NCI-H226 (cell line): ENCODE measurements around the gene GPR153.
A peak's percentile ranks its signal among the peaks of the same experiment; 100 is the strongest.

Experiments used
- DNase-seq: peaks from one replicate; pipeline ENCODE4 v3.0.0-alpha.2; 2015

The GPR153 gene

DNA sequence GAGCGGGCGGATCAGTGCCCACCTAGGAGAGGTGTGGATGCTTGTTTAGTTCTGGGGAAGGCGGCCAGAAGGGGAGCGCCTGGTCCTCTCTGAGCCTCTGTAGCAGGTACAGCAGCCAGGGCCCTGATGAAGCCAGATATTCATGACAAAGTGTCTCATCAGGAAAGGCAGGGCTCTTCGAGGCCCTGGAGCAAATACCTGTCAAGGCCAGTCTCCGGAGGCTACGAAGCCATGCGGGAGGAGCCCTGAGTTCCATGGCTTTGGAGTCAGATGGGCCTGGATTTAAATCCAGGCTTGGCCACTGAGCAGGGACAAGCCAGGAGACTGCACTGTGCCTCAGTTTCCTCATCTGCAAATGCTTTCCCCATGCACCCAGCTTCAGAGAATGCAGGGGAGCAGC, 25.4 kb upstream of the GPR153 start:
- DNase-seq: no peak

DNA sequence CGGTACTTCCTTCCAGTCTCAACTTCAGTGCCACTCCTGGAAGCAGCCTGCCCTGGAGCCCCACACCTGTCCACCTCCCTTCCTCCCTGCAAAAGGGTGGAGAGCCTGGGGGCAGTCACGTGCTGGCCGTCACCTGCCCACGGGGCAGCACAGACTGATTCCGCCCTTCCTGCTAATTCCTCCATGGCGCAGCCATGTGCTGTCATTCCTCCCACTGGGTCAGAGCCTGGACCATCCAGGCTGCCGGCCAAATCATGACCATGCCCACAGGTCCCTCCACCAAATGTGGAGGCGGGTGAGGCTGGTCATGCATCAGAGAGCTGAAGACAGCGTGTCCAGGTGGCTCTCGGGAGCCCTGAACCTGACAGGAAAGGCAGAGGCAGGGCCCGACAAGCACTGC, 24.4 kb upstream of the GPR153 start:
- no peak for DNase-seq

DNA sequence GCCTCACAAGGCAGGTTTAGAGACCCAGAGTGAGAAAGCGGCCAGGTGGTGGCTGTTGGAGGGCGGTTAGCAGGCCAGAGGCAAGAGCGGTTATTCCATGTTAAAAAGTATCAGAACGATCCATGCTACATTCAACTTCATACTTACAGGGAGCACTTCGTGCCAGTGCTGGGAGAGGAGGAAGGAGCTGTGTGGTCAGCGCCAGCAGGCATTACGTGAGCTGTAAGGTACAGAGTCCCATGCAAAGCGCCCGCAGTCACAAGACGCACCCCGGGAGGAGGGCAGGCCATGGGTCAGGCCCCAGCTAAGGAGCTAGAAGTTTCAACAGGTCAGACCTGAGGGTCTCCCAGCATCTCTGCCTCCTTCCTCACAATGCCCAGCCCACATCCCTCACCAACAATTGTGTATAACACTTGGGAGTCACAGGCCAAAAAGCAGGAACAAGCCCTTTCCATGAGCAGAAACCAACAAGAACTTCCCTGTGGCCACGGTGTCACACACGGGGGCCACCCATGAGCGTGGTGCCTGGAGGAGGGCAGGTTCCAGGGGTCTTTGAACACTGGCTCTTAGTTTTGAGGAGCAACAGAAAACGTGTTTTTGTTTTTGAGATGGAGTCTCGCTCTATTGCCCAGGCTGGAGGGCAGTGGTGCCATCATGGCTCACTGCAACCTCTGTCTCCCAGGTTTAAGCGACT, 21.8 kb upstream of the GPR153 start:
- DNase-seq: no peak

DNA sequence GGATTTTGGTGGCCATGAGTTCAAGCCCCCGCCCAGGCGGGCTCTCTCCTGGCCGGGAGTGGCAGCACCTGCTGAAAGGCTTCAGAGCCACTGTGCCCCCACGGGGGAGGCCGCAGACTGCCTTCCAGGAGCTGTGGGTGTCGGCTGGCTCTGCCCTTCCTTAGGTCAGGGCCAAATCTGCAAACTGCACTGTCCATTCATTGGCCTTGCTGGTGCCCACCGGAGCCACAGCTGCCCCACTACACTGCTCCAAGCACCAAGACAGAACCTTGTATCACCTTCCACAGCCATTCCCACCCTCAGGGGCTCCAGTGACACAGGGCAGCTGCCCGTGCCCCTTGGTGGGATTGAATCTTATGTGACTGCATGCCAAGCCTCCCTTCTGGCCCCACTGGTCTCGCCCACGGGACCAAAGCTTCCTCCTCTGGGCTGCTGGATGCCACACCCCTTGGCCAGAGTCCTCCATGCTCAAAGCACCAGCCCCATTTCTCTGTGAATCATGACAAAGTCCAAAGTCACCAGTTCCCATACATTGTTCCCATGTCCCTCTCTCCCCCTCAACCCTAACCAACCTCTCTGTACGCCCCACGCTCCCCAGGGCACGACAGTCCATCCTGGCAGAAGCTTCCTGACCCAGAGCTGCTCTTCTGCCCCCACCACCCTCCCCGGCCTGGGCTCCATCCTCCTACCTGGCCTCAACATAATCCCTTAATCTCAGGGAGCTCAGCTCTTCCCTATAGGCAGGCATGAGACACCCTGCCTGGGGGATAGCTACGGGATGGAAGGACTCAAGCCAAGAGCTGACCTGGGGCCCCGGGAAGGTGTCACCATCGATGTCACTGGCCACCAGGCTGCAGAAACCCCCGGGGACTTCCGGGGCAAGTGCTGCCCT, 20.9 kb upstream of the GPR153 start:
- DNase-seq: no peak

DNA sequence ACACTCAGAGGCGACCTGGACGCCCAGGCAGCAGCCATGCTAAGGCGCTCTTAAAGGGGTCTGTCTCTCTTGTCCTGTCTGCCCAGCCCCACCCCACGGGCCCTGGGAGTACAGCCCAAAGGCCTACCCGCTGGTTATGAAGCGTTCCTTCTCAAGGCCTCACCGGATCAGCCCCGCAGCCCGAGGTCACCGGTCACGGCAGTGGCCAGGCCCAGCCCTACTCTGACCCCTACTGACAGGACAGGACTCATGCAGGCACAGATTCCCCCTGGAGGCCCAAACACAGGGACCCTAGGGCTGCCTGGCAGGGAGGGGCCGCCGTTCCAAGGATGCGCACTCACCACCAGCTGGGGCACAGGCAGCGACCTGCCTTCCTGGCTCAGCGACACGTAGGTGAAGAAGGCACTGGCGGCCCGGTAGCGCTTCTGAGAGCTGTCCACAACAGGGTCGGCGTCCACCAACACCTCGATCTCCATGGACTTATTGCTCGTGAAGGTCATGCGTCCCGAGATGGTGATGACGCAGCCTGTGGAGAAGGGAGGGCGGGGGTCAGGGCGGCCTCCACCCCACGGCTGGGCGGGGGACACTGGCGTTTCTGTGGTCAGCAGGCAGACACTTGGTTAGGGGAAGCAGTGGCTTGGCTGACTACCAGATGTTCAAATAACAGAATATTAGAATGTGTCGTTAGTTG, 20.0 kb upstream of the GPR153 start:
- no peak for DNase-seq

DNA sequence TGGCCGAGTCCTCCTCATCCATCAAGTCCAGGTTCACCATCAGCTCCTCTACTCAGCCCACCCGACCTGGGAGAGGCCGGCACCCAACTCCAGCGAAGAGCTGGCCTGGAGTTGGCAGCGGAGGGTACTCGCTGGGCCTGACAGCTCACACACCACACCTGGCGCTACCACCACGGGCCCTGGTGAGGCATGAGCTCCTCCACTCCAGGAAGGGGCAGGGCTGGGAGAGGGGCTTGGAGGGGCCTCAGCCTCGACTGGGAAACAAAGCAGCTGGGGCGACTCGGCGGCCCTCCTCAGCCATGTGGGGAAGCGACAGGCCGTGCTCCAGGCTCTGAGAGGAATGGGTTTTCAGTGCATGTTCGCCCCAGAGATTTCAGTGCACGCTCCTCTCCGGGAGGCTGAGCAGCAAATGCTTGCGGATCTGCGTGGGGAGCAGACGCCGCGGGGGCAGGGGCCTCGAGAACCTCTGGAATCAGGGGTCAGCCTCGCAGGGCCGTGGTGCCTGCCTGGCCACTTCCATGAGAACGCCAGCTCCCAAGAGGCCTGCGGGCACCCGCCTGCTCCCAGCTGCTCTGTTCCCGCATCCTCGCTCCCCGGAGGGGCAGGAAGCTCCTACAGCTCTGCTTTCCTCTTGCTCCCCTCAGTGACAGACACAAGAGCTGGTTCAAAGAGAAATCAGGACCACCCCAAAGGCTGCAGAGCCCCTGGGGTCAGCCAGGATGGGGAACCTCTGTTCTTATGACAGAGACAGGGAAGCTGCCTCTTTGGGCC, 18.9 kb upstream of the GPR153 start:
- DNase-seq: no peak

DNA sequence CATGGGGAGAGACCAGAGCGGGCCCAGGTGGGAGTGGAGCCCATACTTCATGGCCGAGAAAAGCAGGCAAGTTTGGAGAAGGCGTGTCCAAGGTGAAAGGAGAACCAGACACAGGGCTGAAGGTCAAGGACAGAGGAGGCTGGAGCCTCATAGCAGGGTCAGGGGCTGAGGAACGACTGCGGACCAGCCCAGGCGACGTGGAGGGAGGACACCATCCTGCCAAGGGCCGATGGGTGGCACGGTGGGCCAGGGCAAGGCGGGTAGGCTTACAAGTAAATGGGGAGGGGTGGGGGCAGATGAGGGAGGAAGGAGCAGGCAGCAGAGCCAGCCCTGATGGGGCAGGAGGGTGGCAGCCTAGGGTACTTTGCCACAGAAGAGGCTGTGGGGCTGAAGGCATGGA, 18.2 kb upstream of the GPR153 start:
- DNase-seq: no peak

DNA sequence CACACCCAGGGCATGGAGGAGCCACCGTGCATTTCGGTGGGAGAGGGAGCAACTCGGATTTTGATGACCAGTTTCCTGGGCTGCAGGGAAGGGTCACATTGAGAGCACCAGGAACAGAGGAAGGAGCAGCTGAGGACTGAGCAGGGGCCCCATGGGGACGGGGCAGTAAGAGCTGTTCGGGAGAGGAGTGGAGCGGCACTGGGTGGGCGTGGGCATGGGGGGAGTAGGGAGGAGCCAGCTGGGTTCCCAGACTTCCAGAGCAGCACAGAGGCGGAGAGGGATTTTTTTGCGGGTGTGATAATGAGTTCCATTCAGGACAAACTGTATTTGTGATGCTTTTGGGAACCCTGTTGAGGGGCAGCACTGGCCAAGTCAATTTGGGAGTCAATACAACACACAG, 17.4 kb upstream of the GPR153 start:
- DNase-seq: no peak

DNA sequence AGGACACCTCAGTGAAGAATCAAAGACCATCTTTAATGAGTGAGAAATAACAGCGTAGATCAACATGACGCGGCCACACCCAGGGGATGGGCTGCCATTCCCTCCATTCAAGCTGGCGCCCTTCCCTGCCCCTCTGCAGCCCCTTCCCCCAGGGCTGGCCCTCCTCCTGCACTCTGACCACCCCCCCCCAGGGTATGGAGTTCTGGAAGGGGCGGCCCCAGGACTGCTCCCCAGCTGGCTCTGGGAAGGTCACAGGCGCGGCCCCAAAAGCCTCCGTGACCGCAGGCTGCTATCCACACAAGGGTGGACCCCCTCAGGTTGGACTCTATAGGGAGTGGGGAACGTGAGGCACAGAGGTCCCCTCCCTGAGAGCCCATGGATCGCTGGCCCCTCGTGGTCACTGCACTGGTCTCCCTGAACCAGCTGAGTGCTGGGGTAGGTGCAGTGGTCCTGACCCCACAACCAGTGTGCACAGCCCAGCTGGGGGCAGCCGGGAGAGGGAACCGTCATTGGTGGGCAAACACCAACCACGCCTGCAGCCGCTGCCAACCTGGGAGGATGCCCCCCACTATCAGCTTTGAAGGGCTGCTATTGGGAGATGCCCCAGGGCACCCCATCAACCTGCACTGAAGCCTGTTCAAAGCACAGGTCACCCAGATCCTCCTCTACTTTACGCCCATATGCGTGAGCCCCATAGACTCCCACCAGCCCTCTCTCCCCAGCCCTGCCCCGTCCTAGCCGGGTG, 16.1 kb upstream of the GPR153 start:
- DNase-seq: no peak

DNA sequence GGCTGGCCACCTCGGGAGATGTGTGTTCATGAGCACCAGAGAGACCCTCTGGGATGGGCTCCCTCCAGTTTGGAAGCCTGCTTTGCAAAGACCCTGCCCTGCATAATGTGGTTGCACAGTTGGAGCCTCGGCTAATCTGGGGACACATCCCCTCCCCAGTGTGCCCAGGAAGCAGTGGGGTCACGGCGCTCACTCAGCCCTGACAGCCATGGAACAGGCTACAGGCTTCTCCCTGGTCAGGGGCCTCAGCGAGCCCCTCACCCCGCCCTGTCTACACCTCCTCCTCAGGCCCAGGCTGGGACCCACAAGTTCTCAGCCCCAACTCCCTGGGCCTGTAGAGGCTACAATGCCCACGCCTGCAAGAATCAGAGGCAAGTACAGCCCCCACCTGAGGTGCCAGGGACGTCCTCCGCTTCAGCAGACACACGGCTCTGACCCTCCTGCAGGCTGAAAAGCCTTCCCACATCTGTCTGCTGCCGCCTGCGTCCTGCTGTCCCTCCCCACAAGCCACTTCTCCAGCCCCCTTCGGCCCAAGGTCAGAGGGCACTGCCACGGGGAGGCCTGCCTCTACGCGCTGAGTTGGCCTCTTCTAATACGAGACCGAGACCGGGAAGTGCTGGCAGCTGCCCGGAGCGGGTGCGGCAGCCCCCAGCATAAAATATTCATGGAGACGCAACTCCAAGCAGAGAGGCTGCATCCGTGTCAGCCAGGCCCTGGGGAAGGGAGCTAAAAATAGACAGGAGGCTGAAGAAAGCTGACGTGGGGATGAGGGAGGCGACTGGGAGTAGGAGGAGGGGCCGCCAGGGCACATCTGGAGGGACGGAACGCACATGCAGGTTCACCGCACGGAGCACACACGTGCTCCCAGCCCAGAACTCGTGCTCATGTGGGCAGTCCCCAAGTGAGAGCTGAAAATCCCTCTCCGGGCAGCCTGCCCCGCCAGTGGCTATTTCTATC, 15.2 kb upstream of the GPR153 start:
- no peak for DNase-seq

DNA sequence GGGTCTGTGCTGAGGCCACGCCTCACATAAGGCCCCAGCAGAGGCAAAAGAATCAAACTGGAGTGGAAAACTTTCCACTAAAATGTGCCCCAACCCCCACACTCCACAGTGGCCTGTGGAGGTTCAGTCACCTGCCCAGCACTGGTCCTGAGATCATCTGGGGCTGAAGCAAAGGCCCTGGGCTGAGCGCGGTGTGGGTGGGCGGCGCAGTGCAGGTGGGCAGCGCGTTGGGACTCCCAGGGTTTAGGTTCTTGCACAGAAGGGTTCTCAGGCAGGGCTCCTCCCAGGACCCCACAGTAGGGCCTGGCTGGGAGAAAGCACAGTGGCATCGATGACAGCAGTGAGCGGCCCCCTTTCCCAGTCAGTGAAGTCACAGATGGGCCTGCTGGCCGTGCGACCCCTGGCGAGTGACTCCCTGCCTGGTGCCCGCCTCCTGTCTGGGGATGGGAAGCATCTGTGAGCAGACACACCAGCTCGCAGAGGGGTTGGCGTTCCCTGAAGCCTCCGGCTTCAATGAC, 13.8 kb upstream of the GPR153 start:
- DNase-seq: no peak

DNA sequence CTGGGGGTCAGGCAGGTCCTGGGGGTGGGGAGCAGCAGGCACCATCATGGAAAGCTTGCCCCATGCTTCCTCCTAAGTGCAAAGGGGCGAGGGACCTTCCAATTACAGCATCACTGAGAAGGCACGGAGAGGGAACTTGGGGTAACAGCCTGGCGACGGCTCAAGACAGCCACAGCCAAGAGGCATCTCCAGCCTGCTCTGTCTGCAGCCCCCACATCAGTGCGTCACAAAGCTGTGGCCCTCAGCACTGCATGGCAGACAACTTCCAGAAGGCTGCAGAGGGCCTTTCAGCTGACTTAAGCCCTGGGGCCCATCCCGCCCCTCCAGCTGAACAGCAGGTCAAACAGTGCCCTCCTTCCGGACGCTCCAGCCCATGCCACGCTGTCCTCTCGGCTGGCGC, 13.2 kb upstream of the GPR153 start:
- no peak for DNase-seq

DNA sequence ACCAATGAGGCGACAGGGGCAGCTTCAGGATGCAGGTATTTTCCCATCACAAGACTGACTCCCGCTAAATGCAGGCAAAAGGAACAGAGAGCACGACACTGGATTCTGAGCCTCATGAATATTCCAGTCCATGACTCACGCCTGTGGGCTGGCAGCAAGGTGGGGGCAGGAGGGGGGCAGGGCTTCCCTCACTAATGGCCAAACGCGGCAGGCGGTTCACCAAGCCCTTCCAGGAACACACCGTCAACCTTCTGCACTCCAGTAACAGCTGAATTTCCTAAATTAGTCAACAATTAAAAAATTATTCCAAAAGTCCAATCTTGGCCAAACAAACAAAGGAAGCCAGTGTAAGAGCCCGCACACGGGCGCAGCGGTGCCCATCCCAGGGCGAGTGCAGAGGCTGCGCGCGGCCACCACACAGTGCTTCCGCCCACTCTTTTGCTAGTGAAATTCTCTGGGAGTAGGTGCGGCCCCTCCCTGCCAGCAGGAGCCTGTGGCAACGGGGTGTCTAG, 12.5 kb upstream of the GPR153 start:
- peak; percentile 38 for DNase-seq

DNA sequence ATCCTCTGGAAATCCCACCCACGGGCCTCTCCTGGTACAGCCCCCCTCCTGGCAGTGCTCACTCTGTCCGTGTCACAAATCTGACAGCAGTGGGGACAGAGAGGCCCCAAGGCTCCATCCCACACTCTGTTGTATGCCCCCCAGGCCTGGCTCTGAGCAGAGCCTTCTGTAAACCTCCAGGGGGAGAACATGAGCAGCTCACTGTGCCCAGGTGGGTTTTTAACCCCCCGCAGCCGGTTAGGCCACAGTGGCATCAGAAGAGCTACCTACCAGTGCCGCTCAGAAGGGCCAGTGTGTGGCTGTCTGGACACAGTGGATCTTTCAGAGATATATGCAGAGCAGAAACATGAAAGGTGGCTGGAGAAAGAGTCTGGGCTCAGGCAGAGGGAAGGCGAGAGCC, 12.0 kb upstream of the GPR153 start:
- DNase-seq: no peak

DNA sequence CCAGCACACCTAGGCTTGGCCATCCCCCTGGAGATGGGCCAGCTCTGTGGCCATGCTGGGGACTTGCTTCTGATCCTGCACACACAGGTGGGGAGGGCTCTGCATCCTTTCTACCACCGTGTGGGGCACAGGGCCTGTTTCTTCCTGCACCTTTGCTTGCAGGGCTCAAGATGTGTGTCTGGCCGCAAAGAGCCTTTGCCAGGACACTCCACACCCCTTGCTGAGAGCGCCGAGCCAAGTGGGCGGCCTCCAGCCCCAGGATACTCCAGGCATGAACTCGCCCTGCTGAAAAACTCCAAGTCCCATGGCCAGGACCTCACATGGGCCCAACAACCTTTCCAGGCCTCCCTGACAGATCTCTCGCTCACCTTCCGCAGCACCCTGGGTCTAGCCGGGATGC, 11.6 kb upstream of the GPR153 start:
- DNase-seq: no peak

DNA sequence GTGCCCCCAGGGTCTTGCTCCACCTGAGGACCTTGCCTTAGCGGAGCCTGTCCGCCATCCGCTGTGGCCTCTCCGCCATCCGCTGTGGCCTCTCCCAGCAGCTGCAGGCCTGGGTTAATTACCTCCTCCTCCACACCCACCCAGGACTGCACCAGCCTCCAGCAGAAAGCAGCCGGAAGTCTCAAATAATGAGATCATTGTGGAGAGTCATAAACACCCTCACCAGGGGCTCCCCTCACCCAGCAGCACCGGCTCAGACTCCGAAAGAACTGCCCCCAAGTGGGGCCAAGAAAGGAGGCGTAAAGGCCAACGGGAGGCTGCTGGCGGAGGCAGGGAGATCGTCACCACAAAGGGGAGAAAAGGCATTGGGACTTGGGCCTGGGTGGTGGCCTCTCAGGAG, 10.7 kb upstream of the GPR153 start:
- no peak for DNase-seq

DNA sequence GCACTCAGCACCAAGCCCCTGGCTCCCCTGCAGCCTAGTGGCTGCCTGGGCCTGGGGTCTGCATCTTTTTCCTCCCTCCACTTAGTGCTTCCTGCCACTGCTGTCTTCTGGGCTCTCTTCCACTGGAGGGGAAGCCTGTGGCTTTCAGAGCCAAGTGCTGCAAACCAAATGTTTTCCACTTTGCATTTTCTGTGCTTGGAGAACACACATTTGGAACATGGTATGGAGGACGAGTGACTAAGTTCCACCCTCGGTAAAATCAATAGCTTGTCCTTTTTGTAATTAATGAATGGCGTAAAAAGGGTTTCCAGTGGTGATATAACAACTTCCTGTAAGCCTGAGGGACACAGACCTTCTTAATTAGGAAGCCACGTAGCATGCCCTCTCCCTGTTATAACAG, 10.1 kb upstream of the GPR153 start:
- no peak for DNase-seq

DNA sequence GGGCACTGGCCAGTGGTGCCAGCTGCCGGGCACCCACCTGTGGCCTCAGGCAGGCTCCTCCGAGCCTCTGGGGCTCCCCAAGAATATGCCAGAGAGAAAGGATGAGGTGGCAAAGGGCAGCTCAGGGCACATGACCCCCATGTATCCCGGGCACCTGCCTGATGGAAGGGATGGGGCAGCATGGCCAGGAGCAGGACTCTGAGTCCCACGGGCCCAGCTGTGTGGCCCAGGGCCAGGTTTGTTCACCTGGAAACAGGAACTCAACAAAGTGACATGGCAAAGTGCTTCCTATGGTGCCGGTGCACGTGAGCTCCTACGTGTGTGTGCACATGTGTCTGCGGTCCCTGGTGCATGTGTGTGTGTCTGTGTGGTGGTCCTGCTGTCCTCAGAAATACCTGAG, 9.5 kb upstream of the GPR153 start:
- no peak for DNase-seq

DNA sequence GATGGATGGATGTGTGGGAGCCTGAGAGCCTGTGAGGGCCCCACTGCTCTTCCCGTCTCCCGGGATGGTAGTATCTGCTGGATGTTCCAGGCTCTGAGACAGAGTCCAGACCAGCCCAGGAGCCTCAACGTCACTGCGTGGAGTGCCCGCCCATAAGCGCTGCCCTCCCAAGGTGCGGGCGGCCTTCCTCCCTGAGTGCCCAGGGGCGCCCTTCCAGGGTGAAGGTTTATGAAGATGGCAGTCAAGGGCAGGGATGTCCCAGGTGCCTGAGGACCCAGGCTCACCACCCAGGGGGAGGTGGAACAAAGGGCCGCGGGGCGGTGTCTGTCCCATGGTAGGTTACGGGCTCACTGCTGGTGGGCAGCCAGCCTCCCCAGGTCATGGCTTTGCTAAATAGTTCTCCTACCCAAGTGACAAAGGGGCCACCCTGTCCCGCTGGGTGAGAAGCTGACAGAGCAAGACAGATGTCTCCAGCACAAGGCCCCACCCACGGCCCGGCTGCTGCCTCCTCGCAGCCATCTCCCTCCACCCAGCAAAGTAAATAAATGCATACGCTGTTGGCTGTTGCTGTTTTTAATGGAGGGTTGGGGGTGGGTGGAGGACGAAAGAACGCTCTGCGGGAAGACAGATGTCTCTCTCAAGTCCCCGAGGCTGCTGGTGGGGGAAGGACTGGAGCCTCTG, 9.0 kb upstream of the GPR153 start:
- no peak for DNase-seq

DNA sequence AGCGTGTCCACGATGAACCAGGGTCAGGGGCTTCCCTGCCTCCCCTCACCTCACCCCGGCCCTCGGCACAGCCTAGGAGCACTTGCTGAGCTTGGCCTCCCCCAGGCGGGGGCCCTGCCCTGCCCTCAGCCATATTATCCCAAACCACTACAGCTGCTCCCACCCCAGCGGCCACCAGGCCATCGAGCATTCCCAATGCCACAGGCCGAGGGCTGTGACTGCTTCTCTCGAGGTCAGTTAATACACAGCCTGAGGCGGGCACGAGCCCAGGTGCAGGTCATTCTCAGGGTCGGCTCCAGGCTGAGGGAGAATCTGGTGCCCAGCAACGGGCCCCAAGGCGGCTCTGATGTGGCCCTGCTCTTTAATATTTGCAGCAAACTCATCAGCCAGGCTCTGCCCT, 8.4 kb upstream of the GPR153 start:
- no peak for DNase-seq
